KMS-11 (cell line): ENCODE results near the gene KLHL3.
A peak's percentile ranks its signal among the peaks of the same experiment; 100 is the strongest.

Experiments
- H2AFZ ChIP-seq: fragments of 200-600 bp; sonication (generic); 2 replicates; pipeline ENCODE4 v1.6.1; 2016; ENCODE audit warnings: antibody characterized with exemption, mixed run types, low read depth
- H3K27ac ChIP-seq: fragments of 200-600 bp; sonication (generic); 2 replicates; pipeline ENCODE4 v1.6.1; 2016; ENCODE audit warnings: mild to moderate bottlenecking, mixed run types
- H3K27me3 ChIP-seq: fragments of 200-600 bp; sonication (generic); 2 replicates; pipeline ENCODE4 v1.6.1; 2017; ENCODE audit warnings: mild to moderate bottlenecking, low read depth, mixed run types, moderate library complexity; ENCODE audit not compliant: insufficient read depth
- H3K36me3 ChIP-seq: fragments of 200-600 bp; sonication (generic); 2 replicates; pipeline ENCODE4 v1.6.1; 2017; ENCODE audit warnings: mild to moderate bottlenecking, mixed run types; ENCODE audit not compliant: insufficient read depth
- H3K4me1 ChIP-seq: fragments of 200-600 bp; sonication (generic); 2 replicates; pipeline ENCODE4 v1.6.1; 2016; ENCODE audit warnings: mild to moderate bottlenecking, low read depth, mixed run types; ENCODE audit not compliant: poor library complexity, severe bottlenecking
- H3K4me2 ChIP-seq: fragments of 200-600 bp; sonication (generic); 2 replicates; pipeline ENCODE4 v1.7.0; 2016; ENCODE audit warnings: mild to moderate bottlenecking, mixed run types
- H3K4me3 ChIP-seq: fragments of 200-600 bp; sonication (generic); IDR thresholded peaks from 2 replicates; pipeline ENCODE4 v1.6.1; 2017; ENCODE audit warnings: low read depth, low read length, mixed read lengths; ENCODE audit not compliant: insufficient read depth
- H3K79me2 ChIP-seq: fragments of 200-600 bp; sonication (generic); 2 replicates; pipeline ENCODE4 v1.6.1; 2016; ENCODE audit warnings: low read depth, mixed run types; ENCODE audit not compliant: insufficient read depth
- H3K9ac ChIP-seq: fragments of 200-600 bp; sonication (generic); 2 replicates; pipeline ENCODE4 v1.6.1; 2016; ENCODE audit warnings: mild to moderate bottlenecking, mixed run types
- H4K20me1 ChIP-seq: fragments of 200-600 bp; sonication (generic); 2 replicates; pipeline ENCODE4 v1.6.1; 2016; ENCODE audit warnings: mild to moderate bottlenecking, mixed run types; ENCODE audit not compliant: insufficient read depth
- TF ChIP-seq, protein P1 (sequence below): fragments of 200-600 bp; sonication (generic); conservative IDR thresholded peaks from 2 replicates; pipeline ENCODE4 v1.6.1; 2017; ENCODE audit warnings: low read depth, mild to moderate bottlenecking, antibody characterized with exemption, low read length, moderate library complexity, mixed read lengths

Gene KLHL3

GRCh38 chr5:137666461-137666850 lies 69.4 kb downstream of the KLHL3 start:
- no peaks in the 10 kb centered on the region for H3K79me2 ChIP-seq
- TF ChIP-seq, protein P1, sequence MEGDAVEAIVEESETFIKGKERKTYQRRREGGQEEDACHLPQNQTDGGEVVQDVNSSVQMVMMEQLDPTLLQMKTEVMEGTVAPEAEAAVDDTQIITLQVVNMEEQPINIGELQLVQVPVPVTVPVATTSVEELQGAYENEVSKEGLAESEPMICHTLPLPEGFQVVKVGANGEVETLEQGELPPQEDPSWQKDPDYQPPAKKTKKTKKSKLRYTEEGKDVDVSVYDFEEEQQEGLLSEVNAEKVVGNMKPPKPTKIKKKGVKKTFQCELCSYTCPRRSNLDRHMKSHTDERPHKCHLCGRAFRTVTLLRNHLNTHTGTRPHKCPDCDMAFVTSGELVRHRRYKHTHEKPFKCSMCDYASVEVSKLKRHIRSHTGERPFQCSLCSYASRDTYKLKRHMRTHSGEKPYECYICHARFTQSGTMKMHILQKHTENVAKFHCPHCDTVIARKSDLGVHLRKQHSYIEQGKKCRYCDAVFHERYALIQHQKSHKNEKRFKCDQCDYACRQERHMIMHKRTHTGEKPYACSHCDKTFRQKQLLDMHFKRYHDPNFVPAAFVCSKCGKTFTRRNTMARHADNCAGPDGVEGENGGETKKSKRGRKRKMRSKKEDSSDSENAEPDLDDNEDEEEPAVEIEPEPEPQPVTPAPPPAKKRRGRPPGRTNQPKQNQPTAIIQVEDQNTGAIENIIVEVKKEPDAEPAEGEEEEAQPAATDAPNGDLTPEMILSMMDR = no peak
- no peak overlapping the region for H3K4me3 ChIP-seq
- H3K4me2 ChIP-seq = no peak overlapping the region
- no peaks in the 10 kb centered on the region for H3K4me1 ChIP-seq
- no peaks in the 10 kb centered on the region for H3K27me3 ChIP-seq
- H3K36me3 ChIP-seq = no peaks in the 10 kb centered on the region
- no peak overlapping the region for H2AFZ ChIP-seq
- no peak overlapping the region for H3K9ac ChIP-seq
- H3K27ac ChIP-seq = no peak overlapping the region
- no peaks in the 10 kb centered on the region for H4K20me1 ChIP-seq

DNA sequence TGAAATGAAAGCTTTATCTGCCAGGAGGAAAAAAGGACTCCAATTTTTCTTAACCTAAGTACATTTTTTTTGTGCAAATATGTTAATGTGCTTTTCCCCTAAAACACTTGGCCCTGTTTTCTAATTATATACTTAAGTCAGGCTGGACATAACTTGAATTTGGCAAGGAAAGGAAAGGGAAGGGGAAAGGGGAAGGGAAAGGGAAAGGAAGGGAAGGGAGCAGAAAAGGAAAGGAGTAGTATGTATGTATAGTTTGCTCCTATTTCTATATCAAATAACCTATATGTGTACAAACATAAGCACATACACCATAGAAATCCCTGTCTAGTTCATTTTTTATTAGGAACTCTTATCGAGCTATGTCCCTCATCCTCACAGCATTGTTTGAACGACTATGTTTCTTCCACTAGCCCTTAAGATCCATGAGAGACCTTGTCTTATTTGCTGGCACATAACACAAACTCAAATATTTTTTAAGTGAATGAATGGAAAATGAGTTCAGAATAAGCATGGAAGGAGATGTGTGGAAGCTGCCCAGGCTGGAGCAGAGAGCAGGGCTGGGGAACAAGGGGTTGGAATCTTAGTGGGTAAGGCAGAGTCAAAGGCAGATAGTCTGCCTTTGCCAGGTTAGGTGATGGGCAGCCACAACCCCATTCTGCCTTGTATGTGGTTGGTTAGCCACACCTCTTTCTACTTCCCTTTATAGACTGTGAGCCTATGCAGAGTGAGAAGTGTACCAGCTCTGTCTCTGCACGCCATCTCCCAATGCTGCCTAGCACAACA lies 70.0 kb downstream of the KLHL3 start:
- TF ChIP-seq, protein P1 = no peak
- Histone ChIP-seq H3K4me2 (no peak overlapping the region), H4K20me1 (no peaks in the 10 kb centered on the region)

DNA sequence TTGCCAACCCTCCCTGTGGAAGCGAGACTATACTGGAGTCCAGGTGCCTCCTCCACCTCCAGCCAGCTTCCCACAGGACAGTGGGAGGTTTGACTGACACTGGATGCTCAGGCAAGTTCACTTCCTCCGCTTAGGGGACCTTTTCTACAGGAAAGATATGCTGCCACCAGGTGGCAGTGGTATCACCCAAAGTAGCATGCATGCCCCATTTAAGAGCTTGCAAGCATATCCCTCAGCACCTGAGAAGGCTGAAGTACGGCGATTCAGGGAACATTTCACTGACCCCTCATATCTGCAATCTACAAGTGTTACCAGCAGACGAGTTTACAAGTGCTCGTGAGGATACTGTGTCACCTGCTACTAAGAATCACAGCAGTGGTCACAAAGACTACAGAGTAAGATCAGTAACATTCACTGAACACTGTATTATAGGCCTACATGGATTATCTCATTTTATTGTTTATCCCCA lies 75.5 kb downstream of the KLHL3 start:
- no peaks in the 10 kb centered on the region for H3K4me1 ChIP-seq
- no peak overlapping the region for H3K9ac ChIP-seq
- H3K79me2 ChIP-seq = no peaks in the 10 kb centered on the region
- no peaks in the 10 kb centered on the region for H3K27me3 ChIP-seq
- TF ChIP-seq, protein P1 = peak; percentile 75
- no peaks in the 10 kb centered on the region for H4K20me1 ChIP-seq
- no peaks in the 10 kb centered on the region for H3K36me3 ChIP-seq
- no peak overlapping the region for H3K4me3 ChIP-seq
- H3K4me2 ChIP-seq = no peak overlapping the region
- peak overlapping the region; percentile 64 for H2AFZ ChIP-seq
- no peak overlapping the region for H3K27ac ChIP-seq

More for the DNA sequence above, 70.0 kb downstream of the KLHL3 start:
- H3K4me1 ChIP-seq = no peaks in the 10 kb centered on the region
- no peaks in the 10 kb centered on the region for H3K79me2 ChIP-seq
- H3K27ac ChIP-seq = no peak overlapping the region
- no peaks in the 10 kb centered on the region for H3K27me3 ChIP-seq
- H3K9ac ChIP-seq = no peak overlapping the region
- H3K36me3 ChIP-seq = no peaks in the 10 kb centered on the region
- H3K4me3 ChIP-seq = no peak overlapping the region
- no peak overlapping the region for H2AFZ ChIP-seq

- H4K20me1 ChIP-seq = no peaks in the 10 kb centered on the region
- no peak overlapping the region for H3K4me3 ChIP-seq
- TF ChIP-seq, protein P1 = no peak
- H3K9ac ChIP-seq = no peak overlapping the region
- no peak overlapping the region for H3K27ac ChIP-seq
- no peaks in the 10 kb centered on the region for H3K79me2 ChIP-seq
- no peaks in the 10 kb centered on the region for H3K4me1 ChIP-seq
- H3K36me3 ChIP-seq = no peaks in the 10 kb centered on the region
- no peak overlapping the region for H3K4me2 ChIP-seq
- no peaks in the 10 kb centered on the region for H3K27me3 ChIP-seq
- H2AFZ ChIP-seq = no peak overlapping the region
These were observed 76.7 kb downstream of the KLHL3 start for GRCh38 chr5:137659209-137659608.
